Measurements from ENCODE around the gene C17orf75. TPM values are rescaled to one million over a fixed set of nuclear protein-coding genes. Genes with fewer than 3 reads are reported as not detected.
A peak's percentile ranks its signal among the peaks of the same experiment; 100 is the strongest.

The C17orf75 gene
- total RNA-seq, 2 experiments from 2014 or later: 30.8 to 32.7 TPM

DNA sequence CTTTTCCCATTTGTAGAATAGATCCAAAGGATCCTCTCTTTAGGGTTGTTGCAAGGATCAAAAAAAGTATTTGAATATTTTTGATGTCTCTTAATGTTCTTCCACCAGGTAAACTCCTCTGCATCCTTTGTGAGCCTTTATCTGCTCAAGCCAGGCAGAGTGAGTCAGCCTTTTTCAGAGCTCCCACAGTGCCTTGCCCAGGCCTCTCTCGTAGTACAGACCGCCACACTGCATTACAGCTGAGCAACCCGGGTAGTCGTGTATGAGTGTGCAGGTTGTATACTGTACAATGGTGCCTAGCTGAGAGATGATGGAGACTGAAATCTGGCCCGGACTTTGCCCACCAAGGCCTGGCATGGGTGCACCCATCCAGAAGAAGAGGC lies 55.5 kb downstream of the C17orf75 start:
- H3K4me3 Mint-ChIP-seq: no peak overlapping the region
- TF ChIP-seq, protein P1, sequence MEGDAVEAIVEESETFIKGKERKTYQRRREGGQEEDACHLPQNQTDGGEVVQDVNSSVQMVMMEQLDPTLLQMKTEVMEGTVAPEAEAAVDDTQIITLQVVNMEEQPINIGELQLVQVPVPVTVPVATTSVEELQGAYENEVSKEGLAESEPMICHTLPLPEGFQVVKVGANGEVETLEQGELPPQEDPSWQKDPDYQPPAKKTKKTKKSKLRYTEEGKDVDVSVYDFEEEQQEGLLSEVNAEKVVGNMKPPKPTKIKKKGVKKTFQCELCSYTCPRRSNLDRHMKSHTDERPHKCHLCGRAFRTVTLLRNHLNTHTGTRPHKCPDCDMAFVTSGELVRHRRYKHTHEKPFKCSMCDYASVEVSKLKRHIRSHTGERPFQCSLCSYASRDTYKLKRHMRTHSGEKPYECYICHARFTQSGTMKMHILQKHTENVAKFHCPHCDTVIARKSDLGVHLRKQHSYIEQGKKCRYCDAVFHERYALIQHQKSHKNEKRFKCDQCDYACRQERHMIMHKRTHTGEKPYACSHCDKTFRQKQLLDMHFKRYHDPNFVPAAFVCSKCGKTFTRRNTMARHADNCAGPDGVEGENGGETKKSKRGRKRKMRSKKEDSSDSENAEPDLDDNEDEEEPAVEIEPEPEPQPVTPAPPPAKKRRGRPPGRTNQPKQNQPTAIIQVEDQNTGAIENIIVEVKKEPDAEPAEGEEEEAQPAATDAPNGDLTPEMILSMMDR (IDR thresholded peaks at IDR 0.05): no peak
- no peaks in the 10 kb centered on the region for H3K9me3 Mint-ChIP-seq
- CTCF ChIA-PET: interaction anchor here (1.7 kb wide), 1 partner anchor 33 kb away, joined by 7 read pairs; no protein-coding TSS in a partner anchor
- no peaks in the 10 kb centered on the region for H3K36me3 Mint-ChIP-seq (ENCODE audit: low read depth)
- H3K4me1 Mint-ChIP-seq (ENCODE audit: low read depth): no peaks in the 10 kb centered on the region
- intact Hi-C loops (cut with micrococcal nuclease): no loop called here
- peak; percentile 12 for DNase-seq
- no peak overlapping the region for H3K27ac Mint-ChIP-seq
- ATAC-seq: no peak
- H3K27me3 Mint-ChIP-seq: peaks cover 2% of the 10 kb centered on the region
- POLR2A ChIA-PET: interaction anchor here (0.9 to 1.3 kb wide), 3 partner anchors 10 to 42 kb away, joined by 3 read pairs; no protein-coding TSS in a partner anchor

DNA sequence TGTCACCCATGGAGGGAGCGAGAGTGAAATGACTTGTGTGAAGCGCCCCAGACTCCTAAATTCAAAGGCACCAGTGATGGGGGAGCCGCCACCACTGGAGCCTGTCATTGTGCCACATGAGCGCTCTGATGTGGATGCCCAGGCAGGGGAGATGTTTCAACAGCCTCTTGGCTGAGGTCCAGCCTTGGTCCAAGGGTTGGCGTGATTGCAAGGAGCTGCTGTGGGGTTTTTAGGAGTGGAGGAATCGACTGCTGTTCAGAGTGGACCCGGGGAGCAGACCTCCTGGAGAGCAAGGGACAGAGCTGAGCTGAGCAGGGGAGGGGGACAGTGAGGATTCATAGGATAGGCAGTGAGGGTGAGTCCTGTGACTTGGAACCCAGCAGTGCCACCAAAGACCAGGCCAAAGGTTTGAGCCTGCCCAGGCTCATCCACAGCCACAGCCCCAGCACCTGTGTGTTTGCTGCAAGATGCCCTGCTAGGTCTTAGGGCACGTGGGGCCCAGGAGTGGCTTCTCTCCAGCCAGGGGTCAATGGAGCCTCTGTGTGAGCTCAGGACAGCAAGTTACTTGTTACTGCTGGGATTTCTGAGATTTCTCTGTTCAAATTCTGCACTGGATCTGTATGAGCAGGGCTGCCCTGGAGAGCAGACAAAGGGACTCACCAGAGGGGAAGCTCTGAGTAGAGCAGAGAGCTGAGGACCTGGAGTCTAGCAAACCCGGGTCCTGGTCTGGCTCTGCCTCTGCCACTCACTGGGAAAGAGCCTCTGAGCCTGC lies 56.0 kb downstream of the C17orf75 start:
- POLR2A ChIA-PET: interaction anchor here (0.9 to 1.3 kb wide), 2 partner anchors 9 to 14 kb away, joined by 3 read pairs; no protein-coding TSS in a partner anchor
- no peak overlapping the region for H3K27ac Mint-ChIP-seq
- ATAC-seq: no peak
- peaks cover 2% of the 10 kb centered on the region for H3K27me3 Mint-ChIP-seq
- no peaks in the 10 kb centered on the region for H3K36me3 Mint-ChIP-seq (ENCODE audit: low read depth)
- TF ChIP-seq, protein P1 (IDR thresholded peaks at IDR 0.05): no peak
- intact Hi-C loops (cut with micrococcal nuclease): no loop called here
- H3K4me3 Mint-ChIP-seq: no peak overlapping the region
- no peaks in the 10 kb centered on the region for H3K9me3 Mint-ChIP-seq
- CTCF ChIA-PET: interaction anchor here (1.7 kb wide), 1 partner anchor 33 kb away, joined by 7 read pairs; no protein-coding TSS in a partner anchor
- no peaks in the 10 kb centered on the region for H3K4me1 Mint-ChIP-seq (ENCODE audit: low read depth)
- DNase-seq: no peak

GRCh38 chr17:32285306-32285705 lies 56.7 kb downstream of the C17orf75 start:
- Mint-ChIP-seq H3K9me3 (no peaks in the 10 kb centered on the region), H3K36me3 (ENCODE audit: low read depth) (no peaks in the 10 kb centered on the region), H3K4me3 (no peak overlapping the region), H3K4me1 (ENCODE audit: low read depth) (no peaks in the 10 kb centered on the region), H3K27me3 (peaks cover 2% of the 10 kb centered on the region), H3K27ac (no peak overlapping the region)
- no peak for DNase-seq
- no peak for ATAC-seq
- POLR2A ChIA-PET: interaction anchor here (0.6 kb wide), 1 partner anchor 33 kb away, joined by 3 read pairs; no protein-coding TSS in a partner anchor
- intact Hi-C loops (cut with micrococcal nuclease): no loop called here
- TF ChIP-seq, protein P1 (IDR thresholded peaks at IDR 0.05): no peak
- CTCF ChIA-PET: no interaction called here

GRCh38 chr17:32283745-32284201 lies 58.2 kb downstream of the C17orf75 start:
- CTCF ChIA-PET: no interaction called here
- POLR2A ChIA-PET: no interaction called here
- Mint-ChIP-seq H3K4me1 (ENCODE audit: low read depth) (no peaks in the 10 kb centered on the region), H3K36me3 (ENCODE audit: low read depth) (no peaks in the 10 kb centered on the region), H3K27ac (no peak overlapping the region), H3K4me3 (no peak overlapping the region), H3K27me3 (peaks cover 2% of the 10 kb centered on the region), H3K9me3 (no peaks in the 10 kb centered on the region)
- ATAC-seq (no peak), DNase-seq (no peak)
- TF ChIP-seq, protein P1 (IDR thresholded peaks at IDR 0.05): no peak
- intact Hi-C loops (cut with micrococcal nuclease): no loop called here

DNA sequence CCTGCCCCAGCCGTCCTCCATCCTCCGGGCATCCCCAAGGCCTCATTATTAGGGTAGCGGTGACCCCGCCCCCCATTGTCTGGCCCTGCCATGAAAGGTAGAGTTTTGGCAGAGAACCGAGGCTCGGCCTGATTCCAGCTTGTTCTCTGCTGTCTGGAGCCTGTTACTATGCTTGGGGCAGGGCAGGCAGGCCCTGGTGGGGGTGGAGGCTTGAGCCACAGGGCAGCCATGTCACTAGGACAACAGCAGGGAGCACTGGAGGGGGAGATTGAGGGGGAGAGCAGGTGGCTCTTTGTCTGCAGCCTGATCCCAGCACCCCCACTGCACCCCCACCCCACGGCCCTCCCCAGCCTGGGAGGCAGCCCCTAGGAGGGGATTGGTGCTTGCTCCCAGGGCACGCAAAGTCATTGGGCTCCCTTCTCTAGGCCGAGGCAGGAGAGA lies 60.9 kb downstream of the C17orf75 start:
- no peak for DNase-seq
- intact Hi-C loops (cut with micrococcal nuclease): no loop called here
- Mint-ChIP-seq H3K9me3 (no peaks in the 10 kb centered on the region), H3K36me3 (ENCODE audit: low read depth) (no peaks in the 10 kb centered on the region), H3K27ac (no peak overlapping the region), H3K4me1 (ENCODE audit: low read depth) (no peaks in the 10 kb centered on the region), H3K27me3 (peaks cover 4% of the 10 kb centered on the region), H3K4me3 (no peak overlapping the region)
- TF ChIP-seq, protein P1 (IDR thresholded peaks at IDR 0.05): no peak
- POLR2A ChIA-PET: no interaction called here
- ATAC-seq: no peak
- CTCF ChIA-PET: no interaction called here
